HG03108 (cell line): Measurements from ENCODE around the gene MATK.

Experiments used
- ATAC-seq: cut with Tn5 transposase; IDR thresholded peaks from one replicate; pipeline ENCODE4 v1.9.1; 2021; ENCODE audit warnings: moderate library complexity; ENCODE audit not compliant: unreplicated experiment

MATK gene

GRCh38 chr19:3753631-3754410 lies 32.4 kb downstream of the MATK start:
- ATAC-seq: no peak

DNA sequence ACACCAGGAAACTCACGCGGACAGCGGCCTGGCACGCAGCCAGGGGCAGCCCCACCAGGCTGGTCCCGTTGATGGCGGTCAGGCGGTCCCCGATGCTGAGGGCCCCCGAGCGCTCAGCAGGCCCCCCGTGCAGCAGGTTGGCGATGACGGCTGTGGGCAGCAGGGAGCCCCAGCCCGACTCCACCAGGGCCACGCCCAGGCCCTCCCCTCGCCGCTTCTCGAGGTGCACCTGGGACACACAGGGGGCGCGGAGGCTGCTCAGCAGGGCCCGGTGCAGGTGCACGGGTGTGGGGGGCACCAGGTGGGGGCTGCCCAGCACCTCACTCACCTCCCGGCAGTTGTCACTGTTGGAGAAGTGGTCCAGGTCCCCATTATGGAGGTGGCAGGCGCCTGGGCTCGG lies 33.7 kb downstream of the MATK start:
- ATAC-seq: no peak

- no peak for ATAC-seq
Measured at GRCh38 chr19:3751236-3751635, 34.9 kb downstream of the MATK start.

DNA sequence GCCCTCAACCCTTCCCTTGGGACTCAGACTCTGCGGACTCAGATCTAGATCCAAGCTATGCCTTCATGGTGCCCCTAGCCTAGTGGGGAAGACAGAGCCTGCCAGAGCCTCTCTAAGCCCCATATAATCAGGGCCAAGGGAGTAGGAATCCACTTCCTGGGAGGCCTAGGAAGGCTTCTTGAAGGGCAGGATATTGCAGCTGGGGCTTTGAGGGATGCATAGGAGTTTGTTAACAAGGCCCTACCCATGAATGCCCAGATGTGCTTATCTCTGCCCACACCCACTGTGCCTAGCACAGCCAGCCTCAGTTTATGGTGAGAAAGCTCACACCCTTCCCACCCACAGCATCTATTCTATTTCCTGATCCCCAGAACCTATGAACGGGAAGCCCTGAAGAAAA lies 36.0 kb downstream of the MATK start:
- no peak for ATAC-seq

DNA sequence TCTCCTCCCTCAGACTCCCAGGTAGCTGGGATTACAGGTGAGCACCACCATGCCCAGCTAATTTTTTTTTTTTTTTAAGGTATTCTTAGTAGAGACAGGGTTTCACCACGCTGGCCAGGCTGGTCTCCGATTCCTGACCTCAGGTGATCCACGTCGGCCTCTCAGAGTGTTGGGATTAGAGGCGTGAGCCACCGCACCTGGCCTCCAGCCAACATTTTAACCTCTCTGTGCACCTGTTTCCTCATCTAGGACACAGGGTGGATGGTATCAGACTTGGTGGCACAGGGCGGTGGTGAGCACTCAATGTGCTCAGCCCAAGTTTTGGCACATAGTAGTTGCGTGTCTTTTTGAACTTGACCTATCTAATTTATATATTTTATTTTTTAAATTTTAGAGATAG lies 37.2 kb downstream of the MATK start:
- no peak for ATAC-seq

DNA sequence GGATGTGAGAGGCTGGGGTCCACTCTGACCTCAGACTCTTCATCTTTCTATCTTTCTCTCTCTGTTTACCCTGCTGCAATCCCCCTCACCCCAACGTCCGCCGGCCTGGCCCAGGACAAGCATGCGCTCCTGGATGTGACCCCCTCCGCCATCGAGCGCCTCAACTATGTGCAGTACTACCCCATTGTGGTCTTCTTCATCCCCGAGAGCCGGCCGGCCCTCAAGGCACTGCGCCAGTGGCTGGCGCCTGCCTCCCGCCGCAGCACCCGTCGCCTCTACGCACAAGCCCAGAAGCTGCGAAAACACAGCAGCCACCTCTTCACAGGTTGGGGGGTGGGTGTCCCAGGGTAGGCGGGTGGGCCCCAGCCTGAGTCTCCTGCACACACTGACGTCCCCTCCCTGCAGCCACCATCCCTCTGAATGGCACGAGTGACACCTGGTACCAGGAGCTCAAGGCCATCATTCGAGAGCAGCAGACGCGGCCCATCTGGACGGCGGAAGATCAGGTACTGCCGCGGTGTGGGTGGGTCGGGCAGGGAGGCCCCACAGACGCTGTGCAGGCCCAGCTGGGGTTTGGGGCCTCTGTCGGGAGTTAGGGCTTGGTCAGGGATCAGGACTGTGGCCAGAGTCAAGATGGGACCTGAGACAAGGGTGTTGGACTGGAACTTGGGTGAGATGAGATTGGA lies 39.7 kb downstream of the MATK start:
- no peak for ATAC-seq

DNA sequence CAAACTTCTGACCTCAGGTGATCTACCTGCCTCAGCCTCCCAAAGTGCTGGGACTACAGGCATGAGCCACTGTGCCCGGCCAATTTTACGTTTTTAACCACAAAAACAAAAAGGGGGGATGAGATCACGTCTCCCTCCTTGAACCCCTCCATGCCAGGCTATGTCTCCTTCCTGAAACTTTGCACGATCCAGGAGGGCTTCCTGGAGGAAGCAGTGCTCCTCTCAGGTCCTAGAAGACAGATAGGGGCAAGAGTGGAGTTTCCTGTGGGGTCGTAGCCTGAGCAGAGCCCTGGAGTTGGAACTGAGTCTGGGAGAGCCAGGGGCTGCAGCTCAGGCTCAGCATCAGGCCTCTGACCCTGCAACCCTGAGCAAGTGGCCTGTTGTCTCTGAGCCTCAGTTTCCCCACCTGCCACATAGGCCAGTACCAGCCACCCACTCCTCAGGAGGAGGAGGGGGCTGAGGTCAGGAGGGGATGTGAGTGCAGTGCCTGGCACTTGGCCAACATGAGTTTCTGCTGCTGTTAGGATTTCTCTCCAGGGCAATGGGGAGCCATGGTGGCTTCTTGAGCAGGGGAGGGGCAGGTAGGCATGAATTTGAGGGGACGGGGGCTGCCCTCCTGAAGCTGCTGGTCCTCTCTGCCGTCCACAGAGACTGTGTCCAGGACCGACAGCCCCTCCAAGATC lies 40.7 kb downstream of the MATK start:
- no peak for ATAC-seq

- no peak for ATAC-seq
Measured at GRCh38 chr19:3743486-3743885, 42.7 kb downstream of the MATK start.

DNA sequence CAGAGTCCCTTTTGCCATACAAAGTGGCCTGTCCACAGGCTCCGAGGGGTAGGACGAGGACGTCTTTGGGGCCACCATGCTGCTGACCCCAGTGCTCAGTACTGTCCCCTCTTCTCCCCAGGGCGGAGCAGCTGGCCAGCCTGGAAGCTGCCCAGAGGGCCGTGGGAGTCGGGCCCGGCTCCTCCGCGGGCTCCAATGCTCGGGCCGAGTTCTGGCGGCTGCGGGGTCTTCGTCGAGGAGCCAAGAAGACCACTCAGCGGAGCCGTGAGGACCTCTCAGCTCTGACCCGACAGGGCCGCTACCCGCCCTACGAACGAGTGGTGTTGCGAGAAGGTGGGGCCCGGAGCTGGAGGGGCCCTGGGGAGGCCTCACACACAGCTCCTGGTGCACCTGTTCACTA lies 45.8 kb downstream of the MATK start:
- ATAC-seq: no peak

- no peak for ATAC-seq
Measured at GRCh38 chr19:3738477-3739220, 47.5 kb downstream of the MATK start.

DNA sequence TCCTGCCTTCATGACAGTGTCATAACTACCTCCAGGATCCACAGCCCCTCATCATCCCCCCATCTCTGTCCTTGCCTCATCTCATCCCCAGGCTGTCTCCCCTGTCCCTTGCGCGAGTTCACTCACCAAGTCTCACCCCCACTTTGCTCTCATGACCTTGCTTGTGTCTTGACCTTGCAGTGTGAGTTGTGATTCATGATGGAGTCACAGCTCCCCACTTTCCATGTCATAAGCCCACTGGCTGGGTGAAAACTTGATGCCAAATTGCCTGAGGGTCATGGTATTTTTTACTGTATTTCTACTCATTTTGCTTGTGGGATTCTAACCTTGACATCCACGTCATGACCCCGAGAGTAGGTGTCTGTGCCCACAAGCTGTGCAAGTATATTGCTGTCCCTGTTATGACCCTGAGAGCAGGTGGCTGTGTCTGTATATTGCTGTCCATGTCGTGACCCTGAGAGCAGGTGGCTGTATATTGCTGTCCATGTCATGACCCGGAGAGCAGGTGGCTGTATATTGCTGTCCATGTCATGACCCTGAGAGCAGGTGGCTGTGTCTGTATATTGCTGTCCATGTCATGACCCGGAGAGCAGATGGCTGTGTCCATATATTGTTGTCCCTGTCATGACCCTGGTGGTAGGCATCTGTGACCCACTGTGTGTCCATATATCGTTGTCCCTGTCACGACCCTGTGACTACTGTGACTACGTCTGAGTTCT lies 48.5 kb downstream of the MATK start:
- no peak for ATAC-seq

DNA sequence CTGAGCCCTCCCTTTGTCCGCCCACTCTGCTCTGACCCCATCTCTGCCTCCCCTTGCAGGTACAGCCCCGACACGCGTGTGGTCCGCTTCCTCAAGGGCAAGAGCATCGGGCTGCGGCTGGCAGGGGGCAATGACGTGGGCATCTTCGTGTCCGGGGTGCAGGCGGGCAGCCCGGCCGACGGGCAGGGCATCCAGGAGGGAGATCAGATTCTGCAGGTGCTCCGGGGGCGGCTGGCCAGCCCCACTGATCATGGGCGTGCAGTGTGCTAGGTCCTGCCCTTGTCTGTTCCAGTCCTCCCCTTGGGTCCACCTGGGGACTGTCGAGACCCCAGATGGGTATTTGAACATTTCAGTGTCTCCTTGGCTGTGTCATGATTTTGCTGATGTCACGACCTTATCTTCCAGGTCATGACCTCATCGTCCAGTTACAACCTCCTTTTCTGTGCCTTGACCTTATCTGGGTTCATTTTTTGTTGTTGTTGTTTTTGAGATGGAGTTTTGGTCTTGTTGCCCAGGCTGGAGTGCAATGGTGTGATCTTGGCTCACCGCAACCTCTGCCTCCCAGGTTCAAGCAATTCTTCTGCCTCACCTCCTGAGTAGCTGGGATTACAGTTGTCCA lies 50.0 kb downstream of the MATK start:
- no peak for ATAC-seq

DNA sequence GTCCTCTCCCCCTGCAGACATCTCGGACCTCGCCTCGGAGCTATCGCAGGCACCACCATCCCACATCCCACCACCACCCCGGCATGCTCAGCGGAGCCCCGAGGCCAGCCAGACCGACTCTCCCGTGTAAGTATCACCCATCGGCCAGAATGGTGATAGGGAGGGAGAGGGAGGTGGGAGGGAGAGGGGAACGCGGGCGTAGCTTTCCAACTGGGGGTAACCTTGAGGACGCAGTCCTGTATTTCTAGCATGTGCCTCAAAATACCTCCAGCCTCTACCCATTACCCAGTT lies 51.9 kb downstream of the MATK start:
- no peak for ATAC-seq

DNA sequence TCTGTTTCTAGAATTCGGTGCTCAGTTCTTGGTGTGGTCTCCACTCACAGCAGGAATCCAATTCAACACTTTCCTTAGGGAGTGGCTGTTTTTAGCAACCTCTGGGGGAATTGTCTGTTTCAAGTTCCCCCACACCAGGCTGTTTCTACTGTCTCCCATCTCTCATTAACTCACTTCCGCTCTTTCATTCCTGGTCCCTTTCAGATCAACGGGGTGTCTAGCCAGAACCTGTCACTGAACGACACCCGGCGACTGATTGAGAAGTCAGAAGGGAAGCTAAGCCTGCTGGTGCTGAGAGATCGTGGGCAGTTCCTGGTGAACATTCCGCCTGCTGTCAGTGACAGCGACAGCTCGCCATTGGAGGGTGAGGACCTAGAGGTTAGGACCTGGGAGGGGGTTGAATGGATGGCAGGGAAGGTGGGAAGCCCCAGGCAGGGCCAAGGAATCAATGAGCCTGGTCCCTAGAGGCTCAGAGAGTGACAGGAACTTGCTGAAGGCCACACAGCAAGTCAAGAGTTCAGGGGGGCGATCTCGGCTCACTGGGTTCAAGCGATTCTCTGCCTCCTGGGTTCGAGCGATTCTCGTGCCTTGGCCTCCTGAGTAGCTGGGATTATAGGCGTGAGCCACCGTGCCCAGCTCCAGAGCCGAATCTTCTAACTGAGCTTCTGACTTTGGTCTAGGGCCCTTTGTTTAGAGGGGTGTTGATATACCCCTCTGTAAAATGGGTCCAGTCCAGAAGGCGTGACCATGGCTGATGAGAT lies 52.5 kb downstream of the MATK start:
- no peak for ATAC-seq

DNA sequence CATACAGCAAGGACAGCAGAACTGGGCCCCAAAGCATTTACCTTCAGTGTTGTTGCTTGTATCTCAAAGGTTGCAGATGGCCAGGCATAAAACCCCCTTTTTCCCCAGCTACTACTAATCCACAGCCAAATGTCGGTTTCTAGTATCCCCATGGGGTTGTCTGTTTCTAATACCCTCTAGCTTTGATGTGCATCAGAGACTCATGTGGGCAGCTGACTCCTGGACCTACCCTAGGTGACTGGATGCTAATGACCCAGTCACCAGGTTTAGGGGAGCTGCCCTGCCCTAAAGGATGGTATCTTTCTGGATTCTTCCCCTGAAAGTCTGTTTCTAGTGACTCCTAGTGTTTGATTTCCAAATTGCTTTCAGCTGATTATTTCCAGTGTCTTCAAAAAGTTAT lies 54.1 kb downstream of the MATK start:
- ATAC-seq: no peak

GRCh38 chr19:3730457-3730958 lies 55.7 kb downstream of the MATK start:
- no peak for ATAC-seq
